Hippocampal formation (tissue), 2 donors: ENCODE data around the gene NPAS3.

ENCODE experiments used
- DNase-seq, 2 donors: peaks; one replicate each; lab custom pipeline; 2025; lab: John Stamatoyannopoulos, UW

NPAS3 gene

DNA sequence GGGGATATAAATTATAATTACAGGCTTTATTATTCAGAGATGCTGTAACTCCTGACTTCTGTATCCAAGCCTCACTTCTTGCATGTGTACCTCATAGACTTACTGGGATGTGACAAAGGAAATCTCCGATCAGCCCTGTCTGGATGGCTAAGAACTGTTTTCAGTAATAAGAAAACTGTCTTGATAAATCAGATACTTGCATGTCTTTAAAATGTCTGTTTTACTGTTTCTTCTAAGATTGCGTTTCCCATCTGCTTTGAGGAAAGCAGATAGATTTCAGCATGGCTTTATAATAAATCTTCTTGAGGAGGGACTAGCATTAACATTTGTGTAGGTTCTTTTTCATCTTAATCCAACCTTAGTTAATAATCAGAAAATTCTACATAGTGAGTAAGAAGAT is 616.3 kb downstream of the NPAS3 start:
- DNase-seq, result no peak

DNA sequence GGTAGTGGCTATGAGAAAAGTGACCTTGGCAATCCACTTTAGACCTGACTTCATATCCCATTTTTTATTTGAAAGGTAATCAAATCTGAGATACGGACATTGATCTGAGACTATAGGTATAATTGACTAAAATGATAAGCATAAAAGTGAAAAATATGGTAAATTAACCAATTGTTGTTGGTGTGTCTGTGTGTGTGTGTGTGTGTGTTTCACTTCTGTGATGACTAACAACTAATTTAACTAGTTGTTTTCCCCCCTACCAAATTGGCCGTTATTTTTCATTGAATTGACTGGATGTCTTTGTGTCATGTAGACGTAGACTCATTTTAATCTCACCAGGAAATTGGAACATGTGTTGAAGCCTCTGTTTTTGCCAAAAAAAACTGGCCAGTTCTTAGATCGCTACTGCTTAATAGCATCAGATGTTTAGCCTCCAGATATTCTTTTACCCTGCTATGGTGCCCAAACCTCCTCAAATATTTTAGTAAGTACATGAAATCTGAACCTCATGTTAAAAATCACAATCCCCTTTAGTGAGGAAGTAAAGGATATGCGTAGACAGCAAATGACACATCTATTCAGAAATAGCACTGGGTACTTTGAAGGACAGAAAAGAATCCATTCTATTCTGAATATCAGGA is 617.2 kb downstream of the NPAS3 start:
- no peak for DNase-seq

DNA sequence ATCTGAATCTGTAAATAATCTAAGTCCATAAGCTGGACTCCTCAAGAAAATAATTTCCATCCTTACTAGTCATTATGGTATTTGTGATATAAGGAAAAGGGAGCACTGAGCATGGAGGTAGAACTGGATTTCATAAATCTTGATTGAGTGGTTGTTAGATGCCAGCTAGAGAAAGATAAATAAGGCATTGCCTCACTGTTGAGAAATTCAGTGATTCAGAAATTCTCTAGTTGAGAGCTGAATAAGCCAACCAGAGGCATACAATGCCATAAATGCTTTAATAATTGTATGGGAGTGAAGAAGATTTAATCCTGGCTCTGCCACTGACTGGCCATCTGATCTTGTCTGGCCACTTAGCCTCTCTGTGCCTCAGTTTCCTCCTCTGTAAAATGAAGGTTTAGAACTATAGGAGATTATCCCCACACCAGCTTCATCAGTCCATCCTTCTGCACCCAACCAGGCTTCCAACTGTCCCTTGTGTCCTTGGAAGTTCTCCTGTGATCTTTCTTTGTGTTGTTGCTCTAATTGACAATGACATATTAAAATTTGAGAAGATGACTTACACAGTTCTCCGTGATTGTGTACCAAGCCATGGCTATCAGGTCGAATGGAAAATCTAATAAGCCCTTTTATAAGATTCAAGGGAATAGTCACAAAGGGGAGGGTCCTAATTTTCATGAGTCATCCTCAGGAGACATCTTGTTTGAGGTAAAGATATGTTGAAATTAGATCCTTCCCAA is 617.9 kb downstream of the NPAS3 start:
- no peak for DNase-seq

DNA sequence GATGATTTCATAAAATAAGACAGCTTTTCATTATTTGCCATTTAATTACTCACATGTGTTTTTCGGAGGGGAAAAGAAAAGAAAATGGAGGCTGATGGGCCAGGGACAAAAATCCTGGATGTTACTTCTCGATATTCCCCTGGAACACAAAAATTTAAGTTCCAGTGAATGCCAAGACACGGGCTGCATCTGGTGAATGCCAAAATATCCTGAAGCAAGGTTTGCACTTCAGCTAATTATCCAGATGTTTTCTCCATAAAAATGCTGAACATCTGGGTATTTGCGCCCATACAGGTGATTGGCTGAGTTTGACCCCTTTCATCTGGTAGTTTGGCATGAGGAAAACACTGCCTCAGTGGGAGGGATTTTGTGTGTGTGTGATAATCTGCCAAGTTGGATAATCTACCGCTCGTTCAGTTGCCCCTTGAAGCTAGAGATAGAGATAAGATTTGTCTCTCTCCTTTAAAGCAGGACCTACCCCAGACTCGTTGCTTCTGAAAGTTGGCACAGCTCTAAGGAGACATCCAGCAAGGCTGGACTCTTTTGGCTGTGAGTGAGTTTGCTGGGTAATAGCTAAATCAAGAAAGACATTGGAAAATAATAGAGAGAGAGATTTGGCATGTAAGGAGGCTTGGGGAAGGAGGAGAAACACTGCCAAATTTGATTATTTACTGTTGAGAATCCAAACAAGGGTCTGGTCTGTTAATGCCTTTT is 622.2 kb downstream of the NPAS3 start:
- DNase-seq, result no peak

DNA sequence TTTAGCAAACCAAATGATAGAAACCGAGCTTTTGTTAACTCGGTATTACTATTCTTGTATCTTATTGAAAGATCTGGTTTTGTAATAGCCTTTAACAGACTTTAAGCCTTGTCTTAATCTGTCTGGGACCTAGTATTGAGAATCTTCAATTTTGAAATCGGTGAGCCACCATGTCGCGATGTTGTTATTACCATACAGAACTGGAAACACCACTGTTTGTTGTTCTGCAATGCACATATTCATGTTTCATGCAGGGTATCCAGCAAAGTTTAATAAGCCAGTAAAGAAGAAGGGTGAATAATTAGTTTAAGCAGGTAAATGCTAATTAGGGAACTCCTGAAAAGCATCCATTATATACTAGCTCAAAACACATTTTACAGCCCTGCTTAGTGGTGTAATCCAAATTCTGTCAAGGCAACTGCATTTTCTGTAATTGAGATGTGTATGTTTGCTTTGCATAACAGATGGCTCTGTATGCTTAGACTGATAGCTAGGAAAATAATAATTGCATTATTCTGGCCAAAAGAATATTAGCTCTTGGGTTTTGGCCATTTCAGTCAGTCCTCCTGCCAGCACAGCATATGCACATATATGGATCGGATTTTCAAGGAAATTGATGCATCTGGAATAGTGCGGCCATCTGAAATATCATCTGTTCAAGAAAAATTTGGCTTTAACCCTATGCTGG is 623.0 kb downstream of the NPAS3 start:
- DNase-seq, result no peak

DNA sequence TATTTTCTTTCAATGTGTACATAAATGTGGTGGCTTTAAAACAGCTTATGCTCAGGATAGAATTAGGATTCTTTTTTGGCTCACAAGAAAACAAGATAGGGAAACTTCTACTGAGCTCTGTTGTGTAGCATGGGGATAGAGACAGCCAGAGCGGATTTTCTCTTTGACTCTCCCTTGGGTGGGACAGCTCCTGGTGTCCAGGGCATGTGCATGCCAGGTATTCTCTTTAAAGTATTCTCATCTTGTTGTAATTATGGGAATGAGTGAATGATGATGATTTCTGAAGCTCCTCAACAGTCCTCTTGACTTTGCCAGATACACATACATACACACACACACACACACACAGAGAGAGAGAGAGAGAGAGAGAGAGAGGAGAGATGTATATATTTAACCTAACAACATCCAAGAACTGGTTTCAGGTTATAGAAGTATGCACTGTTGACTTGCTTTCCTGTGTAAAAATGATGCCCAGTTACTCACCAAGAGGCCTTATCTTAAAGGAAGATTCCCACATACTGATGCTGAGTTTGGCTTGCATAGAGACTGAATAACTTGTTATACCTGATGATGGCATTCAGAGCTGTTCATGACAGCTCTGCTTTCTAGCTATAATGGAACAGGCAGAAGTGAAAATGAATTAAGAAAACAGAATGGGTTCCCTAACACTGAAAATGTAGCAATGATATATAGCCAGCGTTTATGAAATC is 624.7 kb downstream of the NPAS3 start:
- no peak for DNase-seq

DNA sequence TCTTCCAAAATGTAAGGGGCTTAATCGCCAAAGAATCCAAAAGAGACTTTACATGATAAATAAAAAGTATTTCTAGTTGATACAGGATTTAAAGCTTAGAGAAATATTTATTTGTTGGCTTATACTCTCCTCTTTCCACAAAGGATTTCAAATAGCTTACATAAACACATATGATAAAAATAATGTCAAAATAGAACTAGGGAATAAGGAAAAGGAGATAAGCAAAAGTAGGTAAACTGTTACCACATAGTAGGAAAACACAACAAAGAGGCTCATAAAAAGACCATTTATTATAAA is 625.2 kb downstream of the NPAS3 start:
- no peak for DNase-seq

DNA sequence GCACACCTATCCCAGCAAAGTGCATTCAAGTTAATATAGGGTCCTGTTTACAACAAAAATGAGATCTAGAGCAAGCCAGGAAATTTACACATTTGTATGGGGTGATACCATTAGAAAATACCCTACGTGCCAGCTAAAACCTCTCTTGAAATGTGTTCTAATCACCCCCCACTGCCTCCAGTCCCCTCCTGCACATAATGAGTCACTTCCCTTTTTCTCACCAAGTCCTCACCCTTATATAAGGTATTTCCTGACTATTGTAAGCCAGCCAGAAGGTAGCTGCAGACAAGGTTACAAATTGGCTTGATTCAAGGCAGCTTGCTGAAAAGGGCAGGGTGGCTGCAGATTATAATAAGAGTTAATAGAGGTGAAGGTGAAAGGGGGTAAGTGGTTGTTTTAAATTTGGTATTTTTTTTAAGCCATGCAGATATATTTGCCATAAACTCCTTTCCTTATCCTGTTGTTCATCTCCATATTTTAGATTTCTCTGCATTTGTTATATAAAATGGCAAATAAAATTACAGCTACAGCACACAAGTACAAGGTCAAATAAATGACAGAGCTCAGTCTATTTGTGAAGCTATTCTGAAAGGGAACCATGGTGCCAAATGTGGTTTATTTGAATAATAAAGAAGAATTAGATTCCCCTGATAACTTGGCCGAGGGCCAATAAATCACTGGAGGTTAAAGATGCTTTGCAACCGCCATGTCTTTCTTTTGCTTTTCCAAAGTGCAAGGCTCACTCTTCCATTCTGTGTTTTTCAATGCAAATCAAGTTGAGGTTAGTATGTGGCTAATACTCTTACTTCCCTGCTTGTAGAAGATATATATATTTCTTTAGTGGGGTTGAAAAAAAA is 626.3 kb downstream of the NPAS3 start:
- DNase-seq, result no peak

DNA sequence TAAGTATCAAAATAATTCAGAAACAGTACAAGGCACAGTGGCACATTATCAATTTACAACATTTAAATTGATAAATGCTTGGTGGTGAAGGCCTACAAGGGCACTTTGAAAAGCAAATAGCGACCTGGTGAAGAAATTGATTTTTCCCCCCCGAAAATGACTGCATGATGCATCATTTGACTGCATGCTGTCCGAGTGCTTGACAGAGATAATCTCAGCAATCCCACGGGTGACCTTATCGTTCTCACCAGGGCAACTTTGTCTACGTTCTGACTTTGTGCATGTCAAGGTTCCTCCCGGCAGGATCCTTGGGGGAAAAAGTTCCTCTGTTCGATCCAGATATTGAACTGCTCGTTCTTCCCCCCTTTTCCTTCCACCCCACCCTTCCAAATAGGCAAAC is 627.4 kb downstream of the NPAS3 start:
- no peak for DNase-seq

DNA sequence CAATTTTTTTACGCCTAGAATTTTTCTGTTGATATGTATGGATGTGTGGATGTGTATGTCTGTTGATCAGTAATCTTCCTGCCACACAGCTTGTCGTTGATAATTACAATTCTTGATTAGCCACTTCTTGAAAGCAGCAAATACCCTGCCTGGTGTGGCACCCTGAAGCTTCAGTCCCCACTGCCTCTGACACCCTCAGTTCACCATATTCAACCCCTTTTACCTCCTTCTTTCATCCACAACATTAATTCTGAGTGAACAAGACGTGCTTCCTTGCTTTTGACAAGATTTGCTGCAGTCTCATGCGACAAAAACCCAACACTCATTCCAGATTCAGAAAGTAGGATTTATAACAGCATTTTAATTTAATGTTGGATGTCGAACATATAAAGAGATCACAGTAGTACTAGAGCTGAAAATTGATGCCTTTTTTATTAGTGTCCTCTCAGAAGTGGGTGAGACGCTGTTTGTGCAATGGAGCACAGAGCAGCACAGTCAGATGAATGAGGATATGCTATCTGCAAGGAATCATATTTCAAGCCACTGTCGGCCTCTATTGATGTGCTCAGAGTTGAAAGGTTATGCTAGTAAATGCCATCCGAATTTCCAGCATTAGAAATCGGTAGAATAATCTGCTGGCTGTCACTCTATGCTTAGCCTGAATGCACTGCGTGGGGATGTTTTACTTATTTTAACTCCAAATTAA is 628.5 kb downstream of the NPAS3 start:
- no peak for DNase-seq

DNA sequence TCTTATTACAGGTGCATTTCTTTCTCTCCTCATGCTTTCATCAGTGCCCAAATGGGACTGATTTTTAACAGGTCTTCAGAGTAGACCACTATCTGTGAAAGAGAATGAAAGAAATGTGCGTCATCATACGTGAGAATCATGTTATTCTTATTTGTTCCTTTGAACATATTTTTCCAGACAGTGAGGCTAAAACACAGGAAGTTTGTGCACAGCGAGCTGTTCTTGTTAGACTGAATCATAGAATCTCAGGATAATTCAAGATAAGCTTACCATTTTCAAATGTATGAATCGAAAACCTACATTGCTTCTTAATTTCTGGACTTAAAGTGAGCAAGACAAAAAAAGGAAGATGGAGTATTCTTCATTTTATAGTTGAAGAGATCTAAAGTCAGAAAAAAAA is 629.1 kb downstream of the NPAS3 start:
- no peak for DNase-seq

DNA sequence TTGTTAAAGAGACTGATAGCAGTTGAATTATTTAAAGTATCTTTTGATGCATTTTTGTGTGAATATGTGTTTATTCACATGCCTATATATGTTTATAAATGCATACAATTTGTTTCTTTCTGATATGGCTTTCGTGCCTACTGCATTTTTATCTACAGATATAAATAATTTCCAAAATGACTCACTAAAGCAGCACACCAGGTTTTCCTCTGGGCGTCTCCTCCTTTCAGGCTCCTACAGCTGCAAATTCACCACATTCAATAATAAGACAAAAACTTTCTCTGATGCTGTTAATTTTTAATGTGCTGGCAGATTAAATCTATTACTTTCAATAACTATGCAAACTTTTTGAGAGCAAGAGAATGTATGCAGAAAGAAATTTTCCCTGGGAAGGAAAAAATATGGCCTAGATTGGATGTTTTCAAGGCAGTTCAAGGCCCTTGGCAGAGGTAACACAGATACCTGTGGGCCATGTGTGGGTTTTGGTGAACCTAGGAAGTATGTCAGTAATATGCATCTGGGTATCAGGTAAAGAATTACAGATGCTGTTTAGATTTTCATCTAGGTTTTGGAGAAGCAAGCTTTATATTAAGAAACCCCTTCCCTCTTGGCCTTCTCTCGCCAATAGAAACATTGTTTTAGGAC is 630.4 kb downstream of the NPAS3 start:
- no peak for DNase-seq

DNA sequence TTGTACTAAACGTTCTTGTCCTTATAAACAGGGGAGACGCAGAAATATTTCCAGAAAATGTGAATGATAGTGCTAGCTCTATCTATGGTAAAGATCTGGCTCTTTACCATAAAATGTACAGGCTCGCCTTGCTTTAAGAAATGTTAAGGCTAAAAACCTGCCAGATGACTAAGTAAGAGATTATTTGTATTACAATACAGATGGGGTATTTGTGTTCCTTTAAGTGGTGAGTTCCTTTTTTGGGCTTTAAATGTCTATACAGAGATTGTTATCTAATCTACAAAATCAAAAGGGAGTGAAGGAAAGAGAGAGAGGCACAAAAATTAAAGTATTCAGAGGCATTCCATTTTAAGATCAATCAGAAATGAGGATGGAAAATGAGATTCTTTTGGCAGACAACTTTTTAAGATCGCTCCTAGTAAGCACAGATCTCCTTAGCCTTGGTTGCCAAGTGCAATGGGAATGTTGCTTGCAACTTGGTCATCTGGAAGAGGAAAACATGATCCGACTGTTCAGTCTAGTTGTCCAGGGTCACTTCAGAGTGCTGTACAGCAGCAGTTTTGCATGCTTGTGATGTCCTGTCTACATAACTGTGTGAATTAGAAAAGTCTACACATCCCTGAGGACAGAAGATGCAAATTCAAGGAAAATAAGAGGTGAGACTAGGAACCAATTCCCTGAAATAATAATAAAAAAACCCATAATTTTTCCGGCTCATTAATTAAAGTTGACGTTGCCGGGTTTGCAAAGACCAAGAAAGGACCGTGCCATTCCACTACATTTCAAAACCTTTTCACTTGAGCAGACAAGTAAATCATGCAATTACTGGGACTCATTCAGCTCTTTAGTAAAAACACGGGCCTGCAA is 631.4 kb downstream of the NPAS3 start:
- DNase-seq, result no peak

DNA sequence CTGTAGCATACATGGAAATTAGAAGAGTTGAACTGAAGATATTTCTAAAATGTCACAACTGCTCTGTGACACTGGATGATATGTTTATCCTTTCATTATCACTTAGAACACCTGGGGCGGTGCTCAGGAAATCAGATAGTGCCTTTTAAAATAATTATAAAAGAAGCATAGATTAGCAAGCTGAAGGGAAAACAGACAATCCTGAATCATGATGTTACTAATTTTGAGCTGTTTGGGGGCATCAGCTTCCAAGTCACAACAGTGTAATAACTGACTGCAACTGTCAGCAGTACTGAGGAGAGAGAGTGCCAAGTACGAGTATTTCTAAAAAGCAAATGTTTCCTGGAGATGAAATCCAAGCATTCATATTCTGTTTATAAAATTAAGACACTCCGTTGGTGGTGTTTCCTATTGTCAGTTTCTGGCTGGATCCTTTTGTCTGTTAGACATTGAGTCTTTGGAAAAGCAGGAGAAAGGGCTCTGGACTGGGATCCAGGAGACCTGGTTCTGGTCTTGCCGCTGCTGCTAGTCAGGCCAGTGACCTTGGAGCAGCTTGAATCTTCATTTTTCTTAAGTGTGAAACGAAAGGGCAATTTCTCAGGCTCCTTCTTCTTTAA is 632.1 kb downstream of the NPAS3 start:
- DNase-seq, result peak in 1 of 2 donors; percentile 28

DNA sequence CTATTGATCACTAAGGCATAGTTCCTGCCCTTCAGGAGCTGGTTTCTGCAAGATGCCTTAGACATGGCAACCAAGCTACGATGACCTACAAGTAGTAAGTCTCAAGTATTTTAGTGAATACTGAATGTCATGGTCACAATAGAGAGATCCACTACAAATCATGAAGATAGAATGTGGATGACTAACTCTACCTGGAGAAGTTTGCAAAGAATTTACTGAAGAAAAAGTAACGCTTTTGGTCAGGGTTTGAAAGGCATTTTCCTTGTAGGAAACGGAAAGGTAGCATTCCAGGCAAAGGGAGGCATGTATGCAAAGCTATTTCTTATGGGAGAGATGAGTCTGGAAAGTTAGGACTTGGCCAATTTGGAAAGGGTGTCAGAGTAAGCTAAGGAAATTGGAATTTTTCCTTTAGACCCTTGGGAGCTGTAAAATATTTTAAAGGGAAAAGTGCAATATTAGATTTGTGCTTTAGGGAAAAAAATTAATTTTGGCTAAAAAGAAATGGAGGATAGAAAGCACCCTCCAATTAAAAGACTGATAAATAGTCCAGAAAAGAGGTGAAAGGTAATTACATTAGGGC is 634.7 kb downstream of the NPAS3 start:
- DNase-seq, result no peak

DNA sequence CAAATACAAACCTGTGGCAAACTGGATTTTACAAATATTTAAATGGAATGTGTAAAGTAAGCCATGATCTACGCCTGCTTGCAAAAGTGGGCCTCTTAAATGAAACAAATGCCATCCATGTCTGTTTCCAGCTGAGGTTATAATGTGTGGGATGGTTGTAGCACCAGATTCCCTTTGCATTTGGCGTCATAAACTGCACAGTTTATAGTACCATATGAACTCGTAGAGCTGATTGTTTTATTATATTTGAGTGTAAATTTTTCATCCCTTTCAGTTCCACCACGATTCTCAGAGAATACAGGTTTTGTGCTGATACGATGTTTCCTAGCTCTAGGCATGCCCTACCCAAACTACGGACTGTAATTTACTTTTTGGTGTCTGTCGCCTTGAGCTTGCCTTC is 637.3 kb downstream of the NPAS3 start:
- no peak for DNase-seq

DNA sequence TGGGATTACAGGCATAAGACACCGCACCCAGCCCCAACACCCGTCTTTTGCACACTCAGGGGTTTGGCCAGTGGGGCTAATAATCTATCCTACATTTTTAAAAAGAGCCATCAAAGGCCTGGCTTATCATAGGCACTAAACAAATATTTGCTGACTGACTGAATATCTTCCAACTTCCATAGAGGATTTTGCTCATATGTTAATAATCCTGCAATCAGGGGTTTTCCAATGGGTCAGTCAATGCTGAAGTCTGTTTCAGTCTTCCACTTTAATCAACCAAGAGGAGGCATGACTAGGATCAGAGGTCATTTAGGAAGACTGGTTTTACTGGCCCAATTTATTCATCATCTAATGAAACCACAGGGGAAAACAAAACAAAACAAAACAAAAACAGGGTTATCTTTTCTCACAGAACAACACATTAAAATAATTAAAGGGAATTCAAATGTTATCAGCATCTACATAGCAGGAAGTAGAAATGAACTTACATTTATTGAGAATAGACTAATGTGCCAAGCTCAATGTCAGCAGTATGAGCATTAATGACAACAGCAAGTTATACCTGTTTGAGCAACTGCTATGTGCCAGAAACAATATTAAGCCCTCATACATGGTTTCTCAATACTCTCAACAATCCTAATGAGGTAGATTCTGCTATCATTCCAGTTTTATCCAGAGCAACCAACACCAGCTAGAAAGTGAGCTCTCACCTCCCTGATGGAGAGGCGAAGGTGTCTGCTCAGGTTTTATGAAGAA is 640.0 kb downstream of the NPAS3 start:
- no peak for DNase-seq
